ENCODE results near the gene IFITM2. TPM values are rescaled to one million over a fixed set of nuclear protein-coding genes. Genes with fewer than 3 reads are reported as not detected.

Gene IFITM2
- total and polyA plus RNA-seq, 2 experiments from 2014 or later = 91.2 to 857 TPM

GRCh38 chr11:271319-271715 lies 36.3 kb upstream of the IFITM2 start:
- no peaks in the 10 kb centered on the region for H3K27me3 ChIP-seq (ENCODE audit: insufficient read depth)
- H4K20me1 ChIP-seq (replicated peaks; ENCODE audit: insufficient read depth) = no peaks in the 10 kb centered on the region
- Mint-ChIP-seq H3K36me3 (ENCODE audit: low read depth) (peaks cover 11% of the 10 kb centered on the region; the same call in 1 of the 3 replicates), H3K9me3 (peaks cover 15% of the 10 kb centered on the region), H3K4me3 (no peak overlapping the region), H3K27ac (no peak overlapping the region), H3K4me1 (peaks cover 22% of the 10 kb centered on the region), H3K27me3 (ENCODE audit: insufficient read depth, low read depth, poor library complexity) (peaks cover 11% of the 10 kb centered on the region)
- H3K79me2 ChIP-seq (replicated peaks; ENCODE audit: insufficient read depth) = no peaks in the 10 kb centered on the region
- TF ChIP-seq NANOG (IDR thresholded peaks at IDR 0.05; ENCODE audit: borderline replicate concordance) (no peak), JUNB (IDR thresholded peaks at IDR 0.05; ENCODE audit: unreplicated experiment) (no peak), ETS1 (IDR thresholded peaks at IDR 0.05) (no peak), ZNF114 (CRISPR knock-in tag; IDR thresholded peaks at IDR 0.05) (no peak)
- H3F3A ChIP-seq (replicated peaks; ENCODE audit: low read depth) = 0 out of 2 replicates have a peak, but pooled peaks cover 10% of the 10 kb centered on the region
- H3K4me3 ChIP-seq = no peak overlapping the region
- H2AFZ ChIP-seq = no peak overlapping the region
- ATAC-seq (no peak), DNase-seq (ENCODE audit: low spot score) (no peak)
- H3K9me2 ChIP-seq (ENCODE audit: insufficient read depth) = no peaks in the 10 kb centered on the region
- H3K4me2 ChIP-seq = no peak overlapping the region
- peaks cover 14% of the 10 kb centered on the region; the same call in 1 of the 2 replicates for H3K4me1 ChIP-seq (ENCODE audit: insufficient read depth)
- no peak overlapping the region for H3K27ac ChIP-seq (ENCODE audit: low read depth)
- no peaks in the 10 kb centered on the region for H3K36me3 ChIP-seq (ENCODE audit: insufficient read depth)

DNA sequence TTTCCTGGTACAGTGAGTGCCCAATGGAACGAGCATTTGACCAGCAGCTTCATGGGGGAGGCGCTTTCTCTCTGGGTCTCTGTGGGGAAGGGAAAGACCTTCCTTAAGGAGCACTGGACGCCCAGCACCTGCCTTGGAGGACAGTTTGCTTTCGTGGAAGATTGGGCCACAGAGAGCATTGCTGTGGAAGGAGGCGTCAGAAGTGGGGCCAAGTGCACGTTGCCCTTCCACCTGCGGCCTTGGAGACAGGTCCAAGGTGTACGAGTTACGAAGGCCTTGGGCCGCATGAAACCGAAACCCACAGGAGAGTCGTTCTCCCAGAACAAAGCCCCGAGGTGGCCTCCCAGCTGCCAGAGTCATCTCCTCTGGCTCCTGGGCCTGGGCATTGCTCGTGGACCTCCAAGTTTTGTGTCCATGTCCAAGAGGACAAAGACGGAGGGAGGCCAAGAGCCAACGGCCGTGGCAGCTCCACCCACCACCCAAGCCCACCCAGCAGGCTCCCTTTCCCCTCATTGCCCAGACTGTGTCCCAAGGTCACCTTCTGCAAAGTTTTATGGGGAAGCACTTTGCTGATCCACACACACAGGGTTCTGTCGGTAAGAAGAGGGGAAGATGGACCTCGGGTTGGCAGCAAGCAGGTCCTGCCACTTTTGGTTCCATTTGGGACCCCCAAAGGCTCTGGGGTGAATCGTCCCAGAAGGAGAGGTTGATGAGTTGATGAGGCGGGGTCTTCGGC lies 35.3 kb upstream of the IFITM2 start:
- ATAC-seq (no peak), DNase-seq (ENCODE audit: low spot score) (no peak)
- no peaks in the 10 kb centered on the region for H3K79me2 ChIP-seq (replicated peaks; ENCODE audit: insufficient read depth)
- H3K9me3 Mint-ChIP-seq = peaks cover 7% of the 10 kb centered on the region; the same call in 2 of the 3 replicates
- H3K36me3 ChIP-seq (ENCODE audit: insufficient read depth) = no peaks in the 10 kb centered on the region
- H3K4me1 Mint-ChIP-seq = peaks cover 22% of the 10 kb centered on the region
- no peaks in the 10 kb centered on the region for H3K9me2 ChIP-seq (ENCODE audit: insufficient read depth)
- no peaks in the 10 kb centered on the region; the same call in 1 of the 2 replicates for H3K27me3 ChIP-seq (ENCODE audit: insufficient read depth)
- H3K36me3 Mint-ChIP-seq (ENCODE audit: low read depth) = peaks cover 8% of the 10 kb centered on the region; the same call in 1 of the 3 replicates
- no peak overlapping the region for H3K4me3 ChIP-seq
- TF ChIP-seq EZH2 (IDR thresholded peaks at IDR 0.05; ENCODE audit: low read depth, unreplicated experiment) (no peak), EZH2phosphoT487 (IDR thresholded peaks at IDR 0.05; ENCODE audit: unreplicated experiment) (no peak), NANOG (IDR thresholded peaks at IDR 0.05; ENCODE audit: borderline replicate concordance) (no peak), ETS1 (IDR thresholded peaks at IDR 0.05) (no peak)
- TF ChIP-seq, protein P1, sequence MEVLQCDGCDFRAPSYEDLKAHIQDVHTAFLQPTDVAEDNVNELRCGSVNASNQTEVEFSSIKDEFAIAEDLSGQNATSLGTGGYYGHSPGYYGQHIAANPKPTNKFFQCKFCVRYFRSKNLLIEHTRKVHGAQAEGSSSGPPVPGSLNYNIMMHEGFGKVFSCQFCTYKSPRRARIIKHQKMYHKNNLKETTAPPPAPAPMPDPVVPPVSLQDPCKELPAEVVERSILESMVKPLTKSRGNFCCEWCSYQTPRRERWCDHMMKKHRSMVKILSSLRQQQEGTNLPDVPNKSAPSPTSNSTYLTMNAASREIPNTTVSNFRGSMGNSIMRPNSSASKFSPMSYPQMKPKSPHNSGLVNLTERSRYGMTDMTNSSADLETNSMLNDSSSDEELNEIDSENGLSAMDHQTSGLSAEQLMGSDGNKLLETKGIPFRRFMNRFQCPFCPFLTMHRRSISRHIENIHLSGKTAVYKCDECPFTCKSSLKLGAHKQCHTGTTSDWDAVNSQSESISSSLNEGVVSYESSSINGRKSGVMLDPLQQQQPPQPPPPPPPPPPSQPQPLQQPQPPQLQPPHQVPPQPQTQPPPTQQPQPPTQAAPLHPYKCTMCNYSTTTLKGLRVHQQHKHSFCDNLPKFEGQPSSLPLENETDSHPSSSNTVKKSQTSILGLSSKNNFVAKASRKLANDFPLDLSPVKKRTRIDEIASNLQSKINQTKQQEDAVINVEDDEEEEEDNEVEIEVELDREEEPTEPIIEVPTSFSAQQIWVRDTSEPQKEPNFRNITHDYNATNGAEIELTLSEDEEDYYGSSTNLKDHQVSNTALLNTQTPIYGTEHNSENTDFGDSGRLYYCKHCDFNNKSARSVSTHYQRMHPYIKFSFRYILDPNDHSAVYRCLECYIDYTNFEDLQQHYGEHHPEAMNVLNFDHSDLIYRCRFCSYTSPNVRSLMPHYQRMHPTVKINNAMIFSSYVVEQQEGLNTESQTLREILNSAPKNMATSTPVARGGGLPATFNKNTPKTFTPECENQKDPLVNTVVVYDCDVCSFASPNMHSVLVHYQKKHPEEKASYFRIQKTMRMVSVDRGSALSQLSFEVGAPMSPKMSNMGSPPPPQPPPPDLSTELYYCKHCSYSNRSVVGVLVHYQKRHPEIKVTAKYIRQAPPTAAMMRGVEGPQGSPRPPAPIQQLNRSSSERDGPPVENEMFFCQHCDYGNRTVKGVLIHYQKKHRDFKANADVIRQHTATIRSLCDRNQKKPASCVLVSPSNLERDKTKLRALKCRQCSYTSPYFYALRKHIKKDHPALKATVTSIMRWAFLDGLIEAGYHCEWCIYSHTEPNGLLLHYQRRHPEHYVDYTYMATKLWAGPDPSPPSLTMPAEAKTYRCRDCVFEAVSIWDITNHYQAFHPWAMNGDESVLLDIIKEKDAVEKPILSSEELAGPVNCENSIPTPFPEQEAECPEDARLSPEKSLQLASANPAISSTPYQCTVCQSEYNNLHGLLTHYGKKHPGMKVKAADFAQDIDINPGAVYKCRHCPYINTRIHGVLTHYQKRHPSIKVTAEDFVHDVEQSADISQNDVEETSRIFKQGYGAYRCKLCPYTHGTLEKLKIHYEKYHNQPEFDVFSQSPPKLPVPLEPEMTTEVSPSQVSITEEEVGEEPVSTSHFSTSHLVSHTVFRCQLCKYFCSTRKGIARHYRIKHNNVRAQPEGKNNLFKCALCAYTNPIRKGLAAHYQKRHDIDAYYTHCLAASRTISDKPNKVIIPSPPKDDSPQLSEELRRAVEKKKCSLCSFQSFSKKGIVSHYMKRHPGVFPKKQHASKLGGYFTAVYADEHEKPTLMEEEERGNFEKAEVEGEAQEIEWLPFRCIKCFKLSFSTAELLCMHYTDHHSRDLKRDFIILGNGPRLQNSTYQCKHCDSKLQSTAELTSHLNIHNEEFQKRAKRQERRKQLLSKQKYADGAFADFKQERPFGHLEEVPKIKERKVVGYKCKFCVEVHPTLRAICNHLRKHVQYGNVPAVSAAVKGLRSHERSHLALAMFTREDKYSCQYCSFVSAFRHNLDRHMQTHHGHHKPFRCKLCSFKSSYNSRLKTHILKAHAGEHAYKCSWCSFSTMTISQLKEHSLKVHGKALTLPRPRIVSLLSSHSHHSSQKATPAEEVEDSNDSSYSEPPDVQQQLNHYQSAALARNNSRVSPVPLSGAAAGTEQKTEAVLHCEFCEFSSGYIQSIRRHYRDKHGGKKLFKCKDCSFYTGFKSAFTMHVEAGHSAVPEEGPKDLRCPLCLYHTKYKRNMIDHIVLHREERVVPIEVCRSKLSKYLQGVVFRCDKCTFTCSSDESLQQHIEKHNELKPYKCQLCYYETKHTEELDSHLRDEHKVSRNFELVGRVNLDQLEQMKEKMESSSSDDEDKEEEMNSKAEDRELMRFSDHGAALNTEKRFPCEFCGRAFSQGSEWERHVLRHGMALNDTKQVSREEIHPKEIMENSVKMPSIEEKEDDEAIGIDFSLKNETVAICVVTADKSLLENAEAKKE (CRISPR knock-in tag; IDR thresholded peaks at IDR 0.05) = no peak
- H3F3A ChIP-seq (replicated peaks; ENCODE audit: low read depth) = 0 out of 2 replicates have a peak, but pooled peaks cover 10% of the 10 kb centered on the region
- H2AFZ ChIP-seq = no peak overlapping the region
- H3K27ac ChIP-seq (ENCODE audit: low read depth) = no peak overlapping the region
- H3K27me3 Mint-ChIP-seq (ENCODE audit: insufficient read depth, low read depth, poor library complexity) = peaks cover 11% of the 10 kb centered on the region
- 0 out of 2 replicates have a peak overlapping the region, but pooled peaks have one; percentile 16 for H3K27ac Mint-ChIP-seq
- H3K4me2 ChIP-seq = no peak overlapping the region
- H4K20me1 ChIP-seq (replicated peaks; ENCODE audit: insufficient read depth) = no peaks in the 10 kb centered on the region
- H3K4me3 Mint-ChIP-seq = no peak overlapping the region; the same call in 2 of the 3 replicates
- peaks cover 14% of the 10 kb centered on the region; the same call in 1 of the 2 replicates for H3K4me1 ChIP-seq (ENCODE audit: insufficient read depth)
